CD14-positive monocyte (primary cell): ENCODE results near the gene C3orf20. TPM values are rescaled to one million over a fixed set of nuclear protein-coding genes. Genes with fewer than 3 reads are reported as not detected.

ENCODE experiments used
- DNase-seq, 3 donors: peaks; one replicate each; pipeline ENCODE4 v3.0.0-alpha.2; 2011 to 2022
- H2AFZ ChIP-seq: 2 replicates; pipeline ENCODE4 v1.6.0; 2012; ENCODE audit warnings: mild to moderate bottlenecking, low read depth, low read length, inconsistent platforms; ENCODE audit not compliant: insufficient read depth, poor library complexity, severe bottlenecking
- H3K27ac ChIP-seq, 2 donors: 1 replicate in 1 of 2; 2 replicates in 1 of 2; pipeline ENCODE4 v1.5.1; 2012 to 2013; ENCODE audit warnings: low read length in 2 of 2, control low read depth in 1 of 2, inconsistent platforms in 1 of 2, low read depth in 1 of 2, mild to moderate bottlenecking in 1 of 2
- H3K27me3 ChIP-seq, 2 donors: one replicate each; pipeline versions ENCODE4 v1.6.0 to v1.6.1; 2011 to 2013; ENCODE audit warnings: low read length in 2 of 2; ENCODE audit not compliant: control insufficient read depth in 2 of 2, insufficient read depth in 2 of 2
- H3K36me3 ChIP-seq, 2 donors: replicated peaks in 1 of 2; 1 replicate in 1 of 2; 2 replicates in 1 of 2; pipeline versions ENCODE4 v1.5.1 to v1.6.1; 2012 to 2013; ENCODE audit warnings: low read length in 2 of 2, control low read depth in 1 of 2, inconsistent platforms in 1 of 2, mild to moderate bottlenecking in 1 of 2; ENCODE audit not compliant: insufficient read depth in 2 of 2, control insufficient read depth in 1 of 2
- H3K4me1 ChIP-seq, 2 donors: 1 replicate in 1 of 2; 2 replicates in 1 of 2; pipeline versions ENCODE4 v1.5.1 to v1.6.1; 2012 to 2013; ENCODE audit warnings: low read length in 2 of 2, control low read depth in 1 of 2, inconsistent platforms in 1 of 2, mild to moderate bottlenecking in 1 of 2, moderate library complexity in 1 of 2; ENCODE audit not compliant: insufficient read depth in 2 of 2, control insufficient read depth in 1 of 2
- H3K4me2 ChIP-seq: replicated peaks from 2 replicates; pipeline ENCODE3; 2012; ENCODE audit warnings: low read length, moderate library complexity, mild to moderate bottlenecking; ENCODE audit not compliant: poor library complexity, severe bottlenecking; ENCODE audit errors: extremely low read depth
- H3K4me3 ChIP-seq, 3 experiments: fragments of 200-600 bp in 1 of 3; sonication (generic) in 1 of 3; replicated peaks in 1 of 3; 1 replicate in 2 of 3; 2 replicates in 1 of 3; pipeline ENCODE4 v1.5.1; 2011 to 2013; ENCODE audit warnings: low read length in 3 of 3, mild to moderate bottlenecking in 3 of 3, control low read depth in 2 of 3, low read depth in 2 of 3, inconsistent platforms in 1 of 3, moderate library complexity in 1 of 3
- H3K79me2 ChIP-seq: 2 replicates; pipeline ENCODE4 v1.6.0; 2012; ENCODE audit warnings: mild to moderate bottlenecking, control low read depth, inconsistent platforms, low read length, moderate library complexity; ENCODE audit not compliant: insufficient read depth
- H3K9ac ChIP-seq: 2 replicates; pipeline ENCODE4 v1.6.0; 2017; ENCODE audit warnings: low read length, mild to moderate bottlenecking; ENCODE audit not compliant: insufficient read depth, poor library complexity, severe bottlenecking
- H3K9me3 ChIP-seq, 2 donors: replicated peaks in 1 of 2; 1 replicate in 1 of 2; 2 replicates in 1 of 2; pipeline versions ENCODE4 v1.5.1 to v1.6.1; 2012 to 2013; ENCODE audit warnings: low read length in 2 of 2, control low read depth in 1 of 2; ENCODE audit not compliant: control insufficient read depth in 1 of 2, insufficient read depth in 1 of 2
- H4K20me1 ChIP-seq: 2 replicates; pipeline ENCODE4 v1.6.0; 2012; ENCODE audit warnings: mild to moderate bottlenecking, low read length, control low read depth, moderate library complexity; ENCODE audit not compliant: insufficient read depth
- H3K27ac Mint-ChIP-seq, 7 donors: one replicate each; pipeline ENCODE4 v1.8.0; 2020; ENCODE audit warnings: mild to moderate bottlenecking in 7 of 7, mixed read lengths in 7 of 7, moderate library complexity in 6 of 7, inconsistent platforms in 2 of 7
- H3K27me3 Mint-ChIP-seq, 3 donors: one replicate each; pipeline ENCODE4 v1.8.0; 2021 to 2022; ENCODE audit warnings: low read depth in 3 of 3, mild to moderate bottlenecking in 3 of 3, mixed read lengths in 3 of 3, moderate library complexity in 3 of 3, inconsistent platforms in 1 of 3
- H3K36me3 Mint-ChIP-seq, 2 donors: one replicate each; pipeline ENCODE4 v1.8.0; 2020; ENCODE audit warnings: mixed read lengths in 2 of 2, inconsistent platforms in 1 of 2, mild to moderate bottlenecking in 1 of 2
- H3K4me1 Mint-ChIP-seq: one replicate; pipeline ENCODE4 v1.8.0; 2020; ENCODE audit warnings: mild to moderate bottlenecking, mixed read lengths
- H3K4me3 Mint-ChIP-seq, 2 donors: one replicate each; pipeline ENCODE4 v1.8.0; 2020; ENCODE audit warnings: mild to moderate bottlenecking in 2 of 2, mixed read lengths in 2 of 2, moderate library complexity in 1 of 2
- H3K9me3 Mint-ChIP-seq, 7 donors: one replicate each; pipeline ENCODE4 v1.8.0; 2020 to 2022; ENCODE audit warnings: mixed read lengths in 7 of 7, mild to moderate bottlenecking in 6 of 7, moderate library complexity in 6 of 7, inconsistent platforms in 2 of 7
- WGBS: methylation state at CpG from one replicate; pipeline ENCODE4 v1.1.5; 2013; ENCODE audit warnings: missing lambda C conversion rate; ENCODE audit not compliant: insufficient coverage; 5-methylcytosine and 5-hydroxymethylcytosine counted together
- intact Hi-C, 2 donors: fragments of 100-400 bp; cut with micrococcal nuclease; formaldehyde crosslinking; loops; one replicate each; pipeline versions ENCODE4 v1.15.0 to v1.15.1; 2023
- polyA plus RNA-seq, 3 donors: library from polyadenylated mRNA; depleted of rRNA in 1 of 3; unstranded in 2 of 3; stranded (reverse) in 1 of 3; fragments of 300-500 nt in 2 of 3; fragments of >200 nt in 1 of 3; fragmentation: Illumina TruSeq in 2 of 3; gene quantifications; 1 replicate in 2 of 3; 2 replicates in 1 of 3; pipeline ENCODE4 v1.2.3, GENCODE V29; 2012 to 2021
- TF ChIP-seq, protein P1 (sequence below): fragments of 200-600 bp; IDR thresholded peaks from one replicate; pipeline ENCODE4 v1.8.0; 2022; ENCODE audit warnings: antibody characterized with exemption, mild to moderate bottlenecking

Gene C3orf20
- polyA plus RNA-seq, 3 donors, result 0.11 TPM; not detected in 2

DNA sequence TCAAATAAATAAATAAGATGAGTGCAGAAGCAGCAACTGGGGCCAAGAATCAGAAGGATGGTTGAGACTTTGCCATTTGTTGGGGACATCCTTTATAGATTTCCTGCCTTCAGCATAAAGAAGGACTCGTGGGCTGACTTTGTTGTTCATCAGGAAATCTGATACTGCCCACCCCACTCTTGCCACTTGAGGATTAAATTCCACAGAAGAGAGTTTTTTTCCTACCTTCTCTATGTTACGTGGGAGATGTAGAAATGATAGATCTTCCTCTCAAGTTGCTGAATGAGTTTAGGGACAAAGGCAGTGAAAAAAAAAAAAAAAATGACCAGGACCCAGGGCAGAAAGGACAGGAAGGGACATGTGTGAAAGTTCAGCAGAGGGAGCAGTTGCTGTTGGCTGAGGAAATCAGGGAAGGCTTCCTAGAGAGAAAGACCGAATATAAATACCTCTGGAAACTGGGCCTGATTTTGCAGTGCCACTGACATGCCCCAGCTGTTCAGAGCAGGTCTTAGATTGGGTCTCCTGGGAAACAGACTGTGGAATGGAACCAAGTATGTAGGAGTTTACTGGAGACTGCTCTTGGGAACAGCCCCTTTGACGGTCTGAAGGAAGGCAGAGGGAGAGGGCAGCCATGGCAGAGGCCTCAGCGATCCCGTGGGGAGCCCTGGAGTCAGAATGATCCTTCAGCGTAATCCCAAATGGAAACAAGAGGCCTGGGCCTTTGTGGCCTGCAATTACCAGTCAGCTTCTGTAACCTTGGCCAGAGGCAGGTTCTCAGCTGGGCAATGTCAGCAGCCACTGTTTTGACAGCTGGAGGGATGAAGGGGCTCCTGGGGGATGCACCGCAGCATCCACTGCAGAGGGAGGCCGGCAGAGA is 50.9 kb downstream of the C3orf20 start:
- TF ChIP-seq, protein P1, sequence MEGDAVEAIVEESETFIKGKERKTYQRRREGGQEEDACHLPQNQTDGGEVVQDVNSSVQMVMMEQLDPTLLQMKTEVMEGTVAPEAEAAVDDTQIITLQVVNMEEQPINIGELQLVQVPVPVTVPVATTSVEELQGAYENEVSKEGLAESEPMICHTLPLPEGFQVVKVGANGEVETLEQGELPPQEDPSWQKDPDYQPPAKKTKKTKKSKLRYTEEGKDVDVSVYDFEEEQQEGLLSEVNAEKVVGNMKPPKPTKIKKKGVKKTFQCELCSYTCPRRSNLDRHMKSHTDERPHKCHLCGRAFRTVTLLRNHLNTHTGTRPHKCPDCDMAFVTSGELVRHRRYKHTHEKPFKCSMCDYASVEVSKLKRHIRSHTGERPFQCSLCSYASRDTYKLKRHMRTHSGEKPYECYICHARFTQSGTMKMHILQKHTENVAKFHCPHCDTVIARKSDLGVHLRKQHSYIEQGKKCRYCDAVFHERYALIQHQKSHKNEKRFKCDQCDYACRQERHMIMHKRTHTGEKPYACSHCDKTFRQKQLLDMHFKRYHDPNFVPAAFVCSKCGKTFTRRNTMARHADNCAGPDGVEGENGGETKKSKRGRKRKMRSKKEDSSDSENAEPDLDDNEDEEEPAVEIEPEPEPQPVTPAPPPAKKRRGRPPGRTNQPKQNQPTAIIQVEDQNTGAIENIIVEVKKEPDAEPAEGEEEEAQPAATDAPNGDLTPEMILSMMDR, result no peak

DNA sequence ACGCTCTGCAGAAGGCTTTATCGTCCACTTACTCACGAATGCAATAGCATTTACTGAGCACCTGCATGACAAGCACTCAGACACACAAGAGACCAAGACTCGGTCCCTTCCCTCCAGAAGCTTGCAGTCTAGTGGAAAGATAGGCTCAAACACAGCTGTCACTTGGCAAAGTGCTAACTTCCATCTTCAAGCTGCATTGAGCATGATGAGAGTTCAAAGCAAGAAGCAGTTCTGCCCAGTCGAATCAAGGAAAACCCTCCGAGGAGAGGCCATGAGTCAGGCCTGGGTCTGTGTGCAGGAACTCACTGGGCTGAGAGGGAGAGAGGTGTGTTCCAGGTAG is 51.5 kb downstream of the C3orf20 start:
- H3K79me2 ChIP-seq, result no peaks in the 10 kb centered on the region
- no peaks in the 10 kb centered on the region for H3K9me3 Mint-ChIP-seq
- DNase-seq, result no peak
- H3K4me2 ChIP-seq, result no peak overlapping the region
- H3K27ac Mint-ChIP-seq, result no peak overlapping the region
- no peak overlapping the region for H3K27ac ChIP-seq
- no peaks in the 10 kb centered on the region for H3K36me3 ChIP-seq
- H2AFZ ChIP-seq, result no peak overlapping the region
- H3K9ac ChIP-seq, result no peak overlapping the region
- no peaks in the 10 kb centered on the region for H3K4me1 ChIP-seq
- WGBS, result 100% methylated on average over 6 of the region's 6 CpGs
- no peaks in the 10 kb centered on the region for H3K36me3 Mint-ChIP-seq
- H3K4me3 ChIP-seq, result no peak overlapping the region
- TF ChIP-seq, protein P1, result no peak
- peaks cover 0 to 1% (median 0%) of the 10 kb centered on the region in 3 donors for H3K27me3 Mint-ChIP-seq
- H3K4me3 Mint-ChIP-seq, result no peak overlapping the region
- intact Hi-C loops, result no loop called here
- H4K20me1 ChIP-seq, result no peaks in the 10 kb centered on the region
- H3K9me3 ChIP-seq, result no peaks in the 10 kb centered on the region
- H3K27me3 ChIP-seq, result no peaks in the 10 kb centered on the region
- no peaks in the 10 kb centered on the region for H3K4me1 Mint-ChIP-seq

More for the DNA sequence above, 50.9 kb downstream of the C3orf20 start:
- Histone ChIP-seq H3K27ac (no peak overlapping the region), H3K36me3 (no peaks in the 10 kb centered on the region), H3K4me3 (no peak overlapping the region), H2AFZ (no peak overlapping the region), H4K20me1 (no peaks in the 10 kb centered on the region), H3K9me3 (no peaks in the 10 kb centered on the region), H3K9ac (no peak overlapping the region), H3K79me2 (no peaks in the 10 kb centered on the region), H3K27me3 (no peaks in the 10 kb centered on the region), H3K4me1 (no peaks in the 10 kb centered on the region), H3K4me2 (no peak overlapping the region)
- peaks cover 0 to 1% (median 0%) of the 10 kb centered on the region in 3 donors for H3K27me3 Mint-ChIP-seq
- intact Hi-C loops, result no loop called here
- no peak for DNase-seq
- no peaks in the 10 kb centered on the region for H3K4me1 Mint-ChIP-seq
- H3K4me3 Mint-ChIP-seq, result no peak overlapping the region
- H3K27ac Mint-ChIP-seq, result no peak overlapping the region
- no peaks in the 10 kb centered on the region for H3K9me3 Mint-ChIP-seq
- H3K36me3 Mint-ChIP-seq, result no peaks in the 10 kb centered on the region
- WGBS, result 97% methylated on average over 7 of the region's 9 CpGs
